NOMO-1 treated with DMSO at 0.1 percent for 48 hours (cell line): Measurements from ENCODE around the gene PGM2L1.
"Not testable (repeated sequence)": the region's sequence is repeated elsewhere in the genome, so short reads cannot be mapped to it uniquely, and the experiment has no call there.

Source experiments
- DNase-seq: peaks from one replicate; lab custom pipeline; 2025; ENCODE audit not compliant: unreplicated experiment; lab: John Stamatoyannopoulos, UW

The PGM2L1 gene

DNA sequence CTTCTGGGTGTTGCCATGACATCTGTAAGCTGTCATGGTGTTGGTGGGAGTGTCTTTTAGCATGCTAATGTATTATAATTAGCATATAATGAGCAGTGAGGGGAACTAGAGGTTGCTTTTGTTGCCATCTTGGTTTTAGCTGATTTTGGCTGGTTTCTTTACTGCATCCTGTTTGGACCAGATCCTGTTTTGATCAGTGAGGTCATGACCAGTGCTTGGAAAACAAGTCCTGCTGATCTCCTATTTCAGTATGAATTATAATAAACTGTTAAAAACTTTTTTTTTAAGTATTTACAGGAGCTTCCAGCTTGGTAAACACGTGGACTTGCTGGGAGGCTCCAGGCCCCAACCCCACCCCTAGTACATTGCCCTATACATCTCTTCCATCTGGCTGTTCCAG, 56.3 kb downstream of the PGM2L1 start:
- DNase-seq: no peak

DNA sequence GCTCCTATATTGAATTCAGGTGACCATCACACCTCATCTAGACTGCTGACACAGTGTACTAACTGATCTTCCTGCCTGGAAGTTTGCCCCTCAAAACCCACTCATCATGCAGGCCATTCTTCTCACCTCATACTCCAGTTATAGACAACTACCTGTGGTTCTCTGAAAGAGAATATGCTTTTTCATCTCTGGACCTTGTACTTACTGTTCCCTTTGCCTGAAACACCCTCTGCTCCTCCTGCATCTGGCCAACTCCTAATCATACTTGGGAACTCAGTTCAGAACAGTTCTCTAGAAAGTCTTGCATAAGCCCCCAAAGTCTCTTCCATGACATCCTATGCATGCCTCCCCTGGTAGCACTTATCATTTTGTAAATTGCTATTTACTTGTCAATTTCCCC, 58.6 kb downstream of the PGM2L1 start:
- no peak for DNase-seq

DNA sequence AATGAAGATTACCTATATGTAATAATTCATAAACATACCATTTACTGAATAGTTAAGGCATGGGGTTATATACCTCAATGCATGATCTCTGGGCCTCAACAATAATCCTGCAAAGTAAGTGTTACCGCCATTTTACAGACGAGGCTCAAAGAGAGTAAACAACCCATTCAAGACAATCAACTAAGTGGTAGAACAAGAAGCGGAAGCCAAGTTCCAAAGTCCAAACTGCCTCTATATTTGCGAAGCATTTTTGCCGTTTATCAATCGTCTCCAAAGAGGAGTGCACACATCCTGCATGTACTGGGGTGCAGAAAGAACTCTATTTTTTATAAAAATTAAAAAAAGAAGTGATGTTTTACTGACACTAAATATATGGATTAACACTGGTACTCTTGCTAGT, 59.3 kb downstream of the PGM2L1 start:
- no peak for DNase-seq

DNA sequence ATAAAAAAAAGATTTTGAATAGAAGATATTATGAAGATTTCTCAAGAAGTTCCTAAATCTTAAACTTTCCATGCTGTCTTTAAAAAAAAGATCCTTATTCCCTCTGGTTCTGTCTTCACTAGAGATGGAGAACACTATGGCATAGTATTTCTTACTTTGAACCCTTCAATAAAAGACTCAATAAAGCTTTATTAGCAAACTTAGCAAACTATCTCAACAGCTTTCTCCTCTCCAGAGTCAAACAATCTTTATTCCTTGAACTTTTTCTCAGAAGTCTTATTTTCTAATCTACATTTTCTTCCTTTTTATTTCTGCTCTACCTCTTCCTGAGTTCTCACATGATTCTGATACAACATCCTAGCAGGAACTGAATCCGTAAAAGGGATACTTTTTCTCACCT, 65.0 kb downstream of the PGM2L1 start:
- no peak for DNase-seq

DNA sequence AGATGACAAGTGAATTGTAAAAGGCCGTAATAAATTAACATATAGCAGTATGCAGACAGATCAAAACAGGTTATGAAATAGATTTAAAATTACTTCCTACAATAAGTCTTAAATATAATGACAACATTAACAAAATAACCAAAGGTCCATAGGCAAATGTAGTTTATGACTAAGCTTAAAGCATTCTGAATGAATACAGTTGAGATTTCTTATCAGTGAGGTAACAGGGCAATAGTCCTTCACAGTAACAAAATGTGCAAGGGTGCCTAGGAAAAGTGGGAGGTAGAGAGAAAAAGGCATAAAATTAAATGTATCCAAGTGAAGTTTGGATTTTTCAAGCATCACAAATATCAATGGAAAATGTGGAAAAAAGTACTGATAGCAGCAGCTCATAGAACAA, 65.9 kb downstream of the PGM2L1 start:
- DNase-seq: no peak

DNA sequence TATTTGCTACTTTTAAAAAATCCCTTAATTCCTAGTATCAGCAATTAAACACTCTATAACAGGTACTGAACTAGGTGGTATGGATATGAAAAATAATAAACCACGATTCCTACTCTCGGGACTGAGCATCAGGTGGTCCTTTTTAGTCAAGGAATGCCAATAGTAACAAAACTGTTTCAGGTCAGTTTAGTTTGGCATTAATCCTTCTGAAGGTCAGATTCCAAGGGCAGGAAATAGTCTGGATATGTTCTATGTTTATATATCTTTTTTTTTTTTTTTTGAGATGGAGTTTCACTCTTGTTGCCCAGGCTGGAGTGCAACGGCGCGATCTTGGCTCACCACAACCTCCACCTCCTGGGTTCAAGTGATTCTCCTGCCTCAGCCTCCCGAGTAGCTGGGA, 67.2 kb downstream of the PGM2L1 start:
- DNase-seq: not testable (repeated sequence)

DNA sequence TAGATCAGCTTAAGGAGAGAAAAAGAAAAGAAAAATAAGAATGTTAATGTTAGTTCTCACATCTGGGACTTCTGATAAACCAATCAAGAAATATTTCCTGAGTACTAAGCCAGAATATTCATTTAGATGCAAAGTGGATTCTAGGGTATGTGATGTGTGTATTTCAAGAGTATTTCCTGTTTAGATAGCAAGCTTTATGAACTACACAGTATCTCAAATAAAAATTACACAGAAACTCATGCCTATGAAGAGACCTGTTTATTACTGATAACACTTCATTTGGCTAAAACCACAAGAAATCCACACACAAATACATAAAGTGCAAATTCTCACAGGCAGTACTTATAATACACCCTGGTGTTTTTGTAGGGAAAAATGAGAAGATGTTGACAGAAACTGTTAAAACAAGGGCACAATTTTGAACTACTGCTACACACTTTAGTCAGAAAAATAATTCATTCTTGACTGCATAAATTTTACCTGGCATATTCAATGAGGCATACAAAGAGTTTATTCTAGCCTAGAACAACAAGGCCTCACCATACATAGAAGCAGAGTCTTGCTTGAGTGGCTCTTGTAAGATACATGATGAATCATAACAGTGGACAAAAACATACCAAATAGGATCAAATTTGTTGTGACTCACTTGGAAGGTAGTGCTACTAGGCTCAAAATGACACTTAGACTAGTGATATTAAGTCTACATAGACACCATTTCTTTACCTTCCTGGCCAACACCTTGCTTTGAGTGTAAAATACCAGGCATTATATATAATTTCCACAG, 68.0 kb downstream of the PGM2L1 start:
- DNase-seq: no peak

DNA sequence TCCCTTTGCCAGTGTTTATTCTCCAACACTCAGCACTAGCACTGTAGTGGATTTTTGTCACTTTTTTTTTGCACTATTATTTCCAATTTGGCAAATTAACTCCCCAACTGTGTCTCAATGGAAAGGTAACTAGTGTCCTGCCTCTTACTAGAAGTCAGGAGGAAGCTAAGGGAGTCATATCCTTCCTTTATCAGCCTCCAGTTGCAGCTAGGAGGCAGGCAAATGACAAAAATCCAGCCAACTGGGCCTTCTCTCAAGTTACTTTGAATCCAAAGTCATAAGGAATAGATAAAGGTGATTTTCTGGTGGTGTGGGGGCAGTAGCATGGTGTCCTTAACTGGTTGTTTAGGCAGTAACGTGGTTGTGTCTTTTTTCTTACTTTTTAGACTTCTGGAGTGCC, 71.2 kb downstream of the PGM2L1 start:
- no peak for DNase-seq

DNA sequence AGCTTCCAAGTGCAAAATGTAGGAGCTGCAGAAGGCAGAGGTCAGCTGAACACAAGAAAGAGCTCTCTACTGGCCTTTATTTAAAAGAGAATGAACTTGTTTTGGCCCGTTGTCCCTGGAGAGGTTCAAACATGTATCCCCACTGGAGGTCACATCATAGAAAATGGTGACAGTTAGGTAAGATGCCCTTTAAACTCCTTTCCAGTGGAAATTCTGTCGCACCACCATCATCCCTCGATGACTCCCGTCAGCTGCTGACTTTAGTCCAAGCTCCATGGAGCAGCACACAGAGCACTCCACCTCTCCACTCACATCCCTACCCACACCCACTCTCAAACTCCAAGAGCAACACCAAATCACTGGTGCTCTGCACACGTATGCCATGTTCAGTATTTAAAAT, 71.6 kb downstream of the PGM2L1 start:
- no peak for DNase-seq

DNA sequence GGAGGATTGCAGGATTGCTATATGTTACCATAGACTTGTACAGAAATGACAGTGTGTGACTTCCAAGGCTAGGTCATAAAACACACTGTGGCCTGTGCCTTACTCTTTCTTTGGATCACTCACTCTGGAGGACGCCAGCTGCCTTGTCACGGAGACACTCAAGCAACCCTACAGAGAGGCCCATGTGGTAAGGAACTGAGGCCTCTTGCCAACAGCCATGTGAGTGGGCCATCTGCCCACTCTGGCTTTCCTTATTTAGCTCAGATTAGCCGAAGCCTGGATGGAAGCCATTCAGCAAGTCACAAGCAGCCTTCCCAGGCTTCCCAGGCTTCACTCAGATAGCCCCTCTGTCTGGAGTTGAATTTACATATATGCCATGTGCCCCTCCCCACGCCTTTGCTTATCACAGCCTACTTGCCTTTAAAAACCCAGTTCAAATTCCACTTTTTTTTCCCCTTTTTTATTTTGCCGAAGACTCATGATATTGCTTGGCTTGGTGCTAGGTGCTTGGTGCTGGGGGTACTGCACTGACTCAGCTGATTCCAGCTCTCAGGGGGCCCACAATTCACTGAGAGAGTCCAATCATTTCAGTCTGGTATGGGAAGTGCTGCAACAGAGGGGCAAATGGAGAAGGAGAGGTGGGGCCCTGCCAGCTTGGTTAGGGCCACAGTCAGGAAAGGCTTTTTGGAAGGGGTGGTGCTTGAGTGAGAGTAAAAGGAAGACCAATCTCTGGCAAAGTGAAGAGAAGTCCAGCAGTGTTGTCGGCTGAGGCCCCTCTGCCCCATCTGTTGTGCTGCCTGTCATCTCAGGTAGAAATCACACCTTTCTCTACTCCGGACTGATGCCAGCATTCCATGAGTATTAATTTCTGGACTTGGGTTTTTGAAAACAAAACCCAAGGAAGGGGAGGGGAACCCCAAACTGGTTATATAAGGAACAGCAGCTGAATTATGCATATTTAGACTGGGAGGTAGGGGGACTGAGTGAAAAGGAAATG, 72.3 kb downstream of the PGM2L1 start:
- DNase-seq: no peak

DNA sequence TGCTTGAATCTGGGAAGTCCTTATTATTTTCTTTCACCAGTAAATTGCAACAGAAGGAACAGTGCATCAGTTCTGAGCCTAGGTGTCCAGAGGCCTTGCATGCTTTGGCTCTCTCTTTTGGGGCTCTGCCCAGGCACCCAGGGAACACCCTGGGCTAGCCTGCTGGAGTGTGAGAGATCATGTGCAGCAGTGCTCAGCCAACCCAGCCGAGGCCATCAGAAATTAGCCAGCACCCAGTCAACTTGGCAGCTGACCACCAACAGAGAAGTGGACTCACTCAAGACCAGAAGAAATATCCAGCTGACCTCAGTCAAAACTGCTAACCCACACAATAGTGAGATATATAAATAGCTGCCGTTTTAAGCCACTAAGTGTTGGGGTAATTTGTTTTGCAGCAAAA, 75.6 kb downstream of the PGM2L1 start:
- no peak for DNase-seq

DNA sequence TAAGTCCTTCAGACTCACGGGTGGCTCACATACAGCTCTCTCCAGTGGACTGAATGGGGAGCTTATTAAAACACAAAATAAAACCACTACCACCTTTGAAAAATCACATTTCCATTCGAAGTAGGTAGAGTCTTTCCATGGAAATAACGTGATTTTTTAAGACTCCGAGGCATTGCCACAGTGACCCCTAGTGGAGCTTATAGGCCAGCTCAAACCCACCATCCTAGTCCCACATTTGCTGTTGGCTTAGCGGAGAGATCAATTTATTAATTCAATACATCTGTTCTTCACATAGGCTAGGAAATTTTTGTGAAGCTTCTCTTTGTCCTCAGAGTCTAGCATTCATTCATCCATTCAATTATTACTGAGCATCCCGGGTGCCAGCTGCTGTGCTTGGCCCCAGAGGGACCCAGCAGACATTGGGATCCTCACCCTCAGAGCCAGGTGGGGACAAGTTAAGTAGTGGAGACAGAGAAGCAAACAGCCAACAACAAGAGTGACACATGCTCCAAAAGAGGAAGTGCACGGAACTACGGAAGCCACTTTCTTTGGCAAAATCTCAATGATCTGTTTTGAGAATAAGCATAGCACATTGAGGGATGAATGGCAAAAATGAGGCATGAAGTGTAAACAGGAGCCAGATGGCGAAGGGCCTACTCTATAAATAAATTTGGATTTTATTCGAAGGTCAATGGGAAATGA, 76.6 kb downstream of the PGM2L1 start:
- peak; percentile 50 for DNase-seq

DNA sequence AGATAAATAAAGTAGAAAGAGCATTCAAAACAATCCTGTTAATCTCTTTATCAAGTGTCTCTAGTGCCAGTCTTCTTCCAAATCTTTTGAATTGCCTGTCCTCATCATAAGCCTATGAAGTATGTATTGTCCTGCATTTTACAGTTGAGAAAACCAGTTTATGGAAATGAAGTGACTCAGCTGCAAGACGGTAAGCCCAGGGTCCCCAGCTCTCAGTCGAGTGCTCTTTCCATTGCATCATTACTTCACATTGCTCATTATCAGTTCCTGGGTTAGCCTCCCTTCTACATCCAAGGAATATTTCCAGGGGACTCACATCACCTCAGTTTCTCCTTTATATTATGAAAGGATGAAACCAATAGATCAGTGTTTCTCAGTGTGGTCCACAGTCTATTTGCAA, 77.7 kb downstream of the PGM2L1 start:
- no peak for DNase-seq

DNA sequence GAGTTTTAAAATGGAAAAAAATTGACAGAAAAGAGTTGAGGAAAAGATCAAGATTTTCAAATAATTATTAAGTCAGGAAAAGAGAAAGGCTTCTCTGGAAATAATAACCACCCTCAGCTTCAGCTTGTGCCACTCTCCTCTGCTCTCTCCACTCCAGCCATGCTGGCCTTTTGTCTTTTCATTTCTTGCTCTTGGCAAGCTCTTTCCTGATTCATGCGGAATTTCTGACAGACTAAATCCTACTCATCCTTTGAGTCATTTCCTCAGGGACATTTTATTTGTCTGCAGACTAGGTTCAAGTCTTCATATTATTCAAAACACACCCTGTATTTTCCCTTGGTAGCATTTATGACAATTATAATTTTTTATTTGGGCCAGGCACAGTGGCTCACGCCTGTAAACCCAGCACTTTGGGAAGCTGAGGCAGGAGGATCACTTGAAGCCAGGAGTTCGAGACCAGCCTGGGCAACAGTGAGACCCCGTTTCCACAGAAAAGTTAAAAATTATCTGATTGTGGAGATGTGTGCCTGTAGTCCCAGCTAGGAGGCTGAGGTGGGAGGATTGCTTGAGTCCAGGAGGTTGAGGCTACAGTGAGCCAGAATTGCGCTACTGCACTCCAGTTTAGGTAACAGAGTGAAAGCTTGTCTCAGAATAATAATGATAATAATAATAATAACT, 79.0 kb downstream of the PGM2L1 start:
- no peak for DNase-seq

DNA sequence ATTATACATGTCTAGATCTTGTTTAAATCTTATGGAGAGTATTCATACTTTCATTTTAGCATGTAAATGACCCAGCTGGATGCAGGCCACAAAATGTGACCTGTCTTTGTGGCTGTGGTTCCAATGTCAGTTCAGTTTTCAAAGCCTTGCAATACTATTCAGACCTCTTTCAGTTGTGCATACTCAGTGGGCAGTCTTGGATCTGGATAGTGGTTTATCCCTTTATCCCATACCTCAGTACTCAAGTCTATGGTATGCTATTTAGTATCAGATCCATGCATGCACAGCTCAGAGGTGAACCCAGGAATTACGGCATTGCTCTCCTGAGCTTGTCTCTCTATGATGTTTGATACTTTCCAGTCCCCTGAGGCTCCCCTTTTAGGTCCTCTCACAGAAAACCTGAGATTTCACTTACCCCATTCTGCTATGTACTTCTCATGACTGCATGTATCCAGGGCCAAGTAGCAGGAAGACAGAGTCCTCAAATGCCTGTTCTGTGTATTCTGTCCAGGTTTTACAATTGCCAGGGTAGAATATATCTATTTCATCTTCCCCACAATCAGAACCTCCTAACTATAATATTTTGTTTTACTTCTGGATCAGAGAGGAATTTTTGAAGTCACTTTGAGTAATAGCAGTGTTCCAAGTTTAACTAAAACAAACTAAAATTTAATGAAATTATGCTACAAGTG, 79.8 kb downstream of the PGM2L1 start:
- no peak for DNase-seq

DNA sequence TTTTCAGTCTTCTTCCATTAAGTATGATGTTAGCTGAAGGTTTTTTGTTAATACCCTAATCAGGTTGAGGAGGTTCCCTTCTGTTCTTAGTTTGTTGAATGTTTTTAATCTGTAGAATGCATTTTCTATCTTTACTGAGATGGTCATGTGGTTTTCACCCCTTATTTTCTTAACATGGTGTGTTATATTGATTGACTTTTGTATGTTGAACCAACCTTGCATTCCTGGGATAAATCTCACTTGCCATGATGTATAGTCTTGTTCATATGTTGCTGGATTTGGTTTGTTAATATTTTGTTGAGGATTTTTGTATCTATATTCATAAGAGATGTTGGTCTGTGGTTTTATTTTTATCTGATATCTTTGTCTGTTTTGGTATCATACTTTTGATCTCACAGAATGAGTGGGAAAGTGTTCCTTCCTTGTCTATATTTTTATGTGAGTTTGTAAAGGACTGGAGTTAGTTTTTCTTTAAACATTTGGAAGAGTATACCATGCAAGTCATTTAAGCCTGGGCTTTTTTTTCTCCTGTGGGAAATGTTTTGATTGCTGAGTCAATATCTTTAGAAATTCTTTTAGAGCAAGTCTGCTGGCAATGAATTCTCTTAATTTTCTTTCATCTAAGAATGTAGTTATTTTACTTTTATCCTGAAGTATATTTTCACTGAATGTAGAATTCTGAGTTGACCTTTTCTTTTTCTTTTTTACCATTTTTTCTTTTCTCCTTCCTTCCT, 81.3 kb downstream of the PGM2L1 start:
- DNase-seq: no peak

DNA sequence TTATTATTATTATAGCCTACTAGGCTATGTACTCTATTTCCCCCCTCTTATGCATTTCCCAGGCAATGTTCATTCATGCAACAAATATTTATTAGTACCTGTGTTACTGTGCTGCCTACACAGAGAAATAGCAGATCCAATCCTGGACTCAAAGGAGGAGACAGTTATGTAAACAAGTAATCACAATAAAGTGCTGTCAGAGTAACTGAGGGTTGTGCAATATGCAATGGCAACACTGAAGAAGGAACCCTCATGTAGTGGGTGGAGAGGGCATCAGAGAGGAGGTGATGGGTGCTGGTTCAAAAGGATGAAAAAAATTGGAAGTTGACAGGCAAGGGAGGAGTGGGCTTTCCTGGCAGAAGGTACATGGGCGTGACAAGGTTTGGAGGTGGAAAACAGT, 85.9 kb downstream of the PGM2L1 start:
- peak; percentile 6 for DNase-seq

DNA sequence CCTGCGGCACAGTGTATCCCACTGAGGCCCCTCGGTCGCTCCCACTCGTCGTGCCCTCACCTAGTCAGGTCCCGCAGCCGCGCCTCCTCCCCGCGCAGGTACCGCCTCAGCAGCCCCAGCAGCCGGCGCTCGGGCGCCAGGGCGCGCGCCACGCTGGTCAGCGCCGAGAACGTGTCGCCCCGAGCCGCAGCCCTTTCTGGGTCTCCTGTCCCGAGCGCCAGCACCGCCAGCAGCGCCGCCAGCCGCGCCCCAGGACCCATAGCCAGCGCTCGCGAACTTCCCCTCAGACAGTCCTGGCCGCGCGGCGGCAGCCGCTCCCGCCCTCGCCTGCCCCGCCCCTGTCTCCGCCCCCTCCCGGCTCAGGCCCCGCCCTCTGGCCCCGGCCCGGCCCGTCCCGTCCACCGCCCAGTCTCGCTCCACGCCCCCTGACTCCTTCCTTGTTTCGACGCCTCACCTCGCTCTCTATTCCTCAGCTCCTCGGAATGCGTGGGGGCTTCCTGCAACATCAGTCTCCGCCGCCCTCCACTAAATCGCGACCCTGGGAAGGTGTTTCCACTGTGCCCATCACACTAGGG, 86.8 kb downstream of the PGM2L1 start, which contains the start of gene P4HA3:
TSS of gene P4HA3 (minus strand) at position 289 of the 575 bp plus-strand sequence. CDS start at position 260, 29 bp downstream.
- peak; percentile 62 for DNase-seq

DNA sequence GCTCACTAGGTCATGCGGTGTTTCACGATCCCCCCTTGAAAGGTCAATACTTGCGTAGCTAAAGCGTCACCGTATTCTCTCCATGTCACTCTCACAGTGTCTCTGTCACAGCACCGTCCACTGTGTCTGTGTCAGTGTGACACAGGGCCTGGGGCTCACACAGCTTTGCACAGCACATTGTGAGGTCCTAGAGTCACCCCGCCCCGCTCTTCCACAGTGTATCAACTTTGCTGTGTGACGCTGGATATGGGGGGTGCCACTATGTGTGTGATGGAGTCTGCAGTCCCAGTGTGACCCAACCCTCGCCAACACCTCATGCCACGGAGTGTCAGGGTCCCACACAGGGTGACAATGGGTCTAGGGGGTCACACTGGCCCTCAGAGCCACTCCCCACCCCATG, 87.4 kb downstream of the PGM2L1 start:
- DNase-seq: no peak
